ENCODE results near the gene GOLGA6B.
"Not testable (repeated sequence)": the region's sequence is repeated elsewhere in the genome, so short reads cannot be mapped to it uniquely, and the experiment has no call there.

GOLGA6B gene

DNA sequence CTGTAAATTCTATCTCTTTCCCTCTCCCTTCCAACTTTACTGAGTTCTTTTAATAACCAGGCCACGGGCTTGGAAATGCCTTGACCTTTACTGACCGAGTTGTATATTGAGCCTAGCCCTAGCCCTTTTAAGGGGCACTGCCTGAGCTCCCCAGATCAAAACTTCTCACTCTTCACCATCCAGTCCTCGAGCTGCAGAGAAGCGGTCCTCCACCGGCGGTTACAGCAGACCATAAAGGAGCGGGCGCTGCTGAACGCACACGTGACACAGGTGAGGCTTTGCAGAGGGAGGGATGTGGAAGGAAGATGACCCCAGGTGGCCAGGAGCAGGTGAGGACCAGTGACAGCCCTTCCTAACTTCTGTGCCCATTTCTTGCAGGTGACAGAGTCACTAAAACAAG is 6.6 kb downstream of the GOLGA6B start:
- not testable (repeated sequence) for FAIRE-seq

DNA sequence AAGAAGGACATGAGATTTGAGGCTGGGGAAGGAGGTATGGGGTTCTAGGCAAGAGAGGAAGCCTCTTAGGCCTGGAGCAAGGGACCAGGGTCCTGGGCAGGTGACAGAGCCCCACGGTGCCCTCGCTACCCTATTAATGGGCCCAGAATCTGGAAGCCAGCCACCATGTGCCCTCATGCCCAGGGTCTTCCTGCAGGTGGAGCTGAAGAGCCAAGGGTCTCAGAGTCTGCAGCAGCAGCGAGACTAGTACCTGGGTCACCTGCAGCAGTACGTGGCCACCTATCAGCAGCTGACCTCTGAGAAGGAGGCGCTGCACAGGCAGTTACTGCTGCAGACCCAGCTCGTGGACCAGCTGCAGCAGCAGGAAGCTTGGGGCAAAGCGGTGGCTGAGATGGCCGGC is 9.4 kb downstream of the GOLGA6B start:
- not testable (repeated sequence) for DNase-seq (ENCODE audit: low spot score); FAIRE-seq

More for the DNA sequence above, 6.6 kb downstream of the GOLGA6B start:
- not testable (repeated sequence) for DNase-seq (ENCODE audit: low spot score)

DNA sequence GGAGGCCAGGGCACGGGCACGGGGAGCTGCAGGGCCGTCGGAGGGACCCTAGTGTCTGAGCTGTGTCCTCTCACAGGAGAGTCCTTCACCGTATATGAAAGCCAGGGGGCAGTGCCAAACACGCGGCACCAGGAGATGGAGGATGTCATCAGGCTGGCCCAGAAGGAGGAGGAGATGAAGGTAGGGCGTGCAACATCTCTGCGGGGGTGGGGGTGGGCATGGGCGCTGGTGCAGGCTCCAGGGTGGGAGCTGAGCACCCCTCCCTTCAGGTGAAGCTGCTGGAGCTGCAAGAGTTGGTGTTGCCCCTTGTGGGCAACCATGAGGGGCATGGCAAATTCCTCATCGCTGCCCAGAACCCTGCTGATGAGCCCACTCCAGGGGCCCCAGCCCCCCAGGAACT is 11.2 kb downstream of the GOLGA6B start:
- DNase-seq (ENCODE audit: low spot score); FAIRE-seq: not testable (repeated sequence)

GRCh38 chr15:72669803-72670202 is 15.3 kb downstream of the GOLGA6B start:
- not testable (repeated sequence) for DNase-seq (ENCODE audit: low spot score); FAIRE-seq

DNA sequence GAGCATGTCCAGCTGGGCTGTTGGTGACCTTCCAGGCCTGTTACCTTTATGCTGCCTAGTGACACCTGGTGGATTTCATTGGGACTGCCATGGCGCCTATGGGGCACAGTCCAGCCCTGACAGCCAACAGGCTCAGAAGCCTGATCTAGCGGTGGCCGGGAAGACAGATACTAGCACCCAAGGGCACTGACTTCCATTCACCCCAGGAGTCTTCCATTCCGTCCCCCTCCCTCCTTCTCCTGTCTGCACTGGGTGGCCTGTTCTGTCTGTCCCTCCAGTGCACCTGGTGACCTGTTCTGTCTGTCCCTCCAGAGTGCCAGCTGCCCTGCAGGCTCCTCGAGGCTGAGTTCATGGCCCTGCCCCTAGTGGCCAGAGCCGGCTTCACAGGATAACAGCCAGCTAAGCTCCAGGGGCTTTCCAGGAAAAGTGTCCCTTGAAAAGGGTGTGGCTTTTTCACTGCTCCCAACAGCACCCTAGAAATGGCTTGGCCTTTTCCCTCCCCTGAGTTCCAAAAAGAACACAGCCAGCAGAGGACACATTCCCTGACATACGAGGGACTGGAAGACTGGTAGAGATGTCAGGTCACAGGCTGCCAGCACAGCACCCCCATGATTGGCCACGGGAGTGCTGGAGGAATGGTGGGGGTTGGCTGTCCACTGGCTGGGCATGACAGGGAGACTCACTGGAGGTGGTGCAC is 16.3 kb downstream of the GOLGA6B start:
- peak; percentile 53 for DNase-seq (ENCODE audit: low spot score)
- FAIRE-seq = not testable (repeated sequence)

- DNase-seq (ENCODE audit: low spot score) (no peak), FAIRE-seq (no peak)
Observed at GRCh38 chr15:72671525-72671924, 17.0 kb downstream of the GOLGA6B start.

DNA sequence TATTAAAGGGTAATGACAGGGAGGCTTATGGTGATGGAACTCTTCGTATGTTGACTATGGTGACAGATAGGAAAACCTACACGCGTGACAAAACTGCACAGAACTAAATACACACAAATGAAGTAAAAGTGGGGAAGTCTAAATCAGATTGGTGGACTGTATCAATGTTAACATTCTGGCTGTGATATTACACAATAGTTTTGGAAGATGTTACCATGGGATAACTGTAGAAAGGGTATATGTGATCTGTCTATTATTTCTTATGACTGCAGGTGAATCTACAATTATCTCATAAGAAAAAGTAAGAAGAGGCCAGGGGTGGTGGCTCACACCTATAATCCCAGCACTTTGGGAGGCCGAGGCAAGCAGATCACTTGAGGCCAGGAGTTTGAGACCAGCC is 22.3 kb downstream of the GOLGA6B start:
- FAIRE-seq = no peak
- no peak for DNase-seq (ENCODE audit: low spot score)

DNA sequence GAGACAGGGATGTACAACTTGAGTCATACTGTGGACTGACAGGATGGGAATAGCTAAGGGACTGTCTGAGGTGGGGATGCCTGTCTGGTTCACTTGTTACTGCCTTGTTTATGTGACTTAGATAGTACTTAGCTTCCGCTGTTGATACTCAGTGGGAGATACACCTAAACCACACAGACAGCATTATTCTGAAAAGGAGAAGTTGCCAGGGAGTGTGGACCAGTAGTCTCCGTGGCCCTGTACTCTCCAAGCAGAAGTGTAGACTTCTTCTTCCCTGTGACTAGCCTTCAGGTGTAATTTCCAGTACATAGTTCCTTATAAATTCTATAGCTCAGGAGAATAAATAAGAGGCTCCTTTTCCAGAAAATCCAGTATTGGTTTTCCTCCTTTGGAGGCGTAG is 26.4 kb downstream of the GOLGA6B start:
- FAIRE-seq = no peak

DNA sequence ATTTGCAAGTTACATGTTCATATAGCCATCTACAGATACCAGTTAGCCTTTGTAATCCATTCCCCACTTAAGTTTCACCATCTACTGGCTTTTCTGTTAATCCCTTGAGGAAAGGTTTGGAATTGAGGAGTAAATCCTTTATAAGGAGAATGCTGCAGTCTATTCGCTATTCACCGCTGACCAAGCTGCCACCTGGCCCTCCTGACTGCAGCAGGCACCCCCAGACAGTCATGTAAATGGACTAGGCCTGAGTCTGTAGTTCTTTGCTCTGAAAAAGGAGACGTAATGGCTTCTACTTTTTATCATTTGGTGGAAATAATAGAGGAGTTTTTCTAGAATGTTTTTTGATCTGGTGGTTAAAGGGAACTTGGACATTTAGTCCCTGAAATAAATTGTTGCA is 28.3 kb downstream of the GOLGA6B start:
- no peak for DNase-seq (ENCODE audit: low spot score)
- FAIRE-seq = no peak

More for the DNA sequence above, 26.4 kb downstream of the GOLGA6B start:
- DNase-seq (ENCODE audit: low spot score) = no peak

DNA sequence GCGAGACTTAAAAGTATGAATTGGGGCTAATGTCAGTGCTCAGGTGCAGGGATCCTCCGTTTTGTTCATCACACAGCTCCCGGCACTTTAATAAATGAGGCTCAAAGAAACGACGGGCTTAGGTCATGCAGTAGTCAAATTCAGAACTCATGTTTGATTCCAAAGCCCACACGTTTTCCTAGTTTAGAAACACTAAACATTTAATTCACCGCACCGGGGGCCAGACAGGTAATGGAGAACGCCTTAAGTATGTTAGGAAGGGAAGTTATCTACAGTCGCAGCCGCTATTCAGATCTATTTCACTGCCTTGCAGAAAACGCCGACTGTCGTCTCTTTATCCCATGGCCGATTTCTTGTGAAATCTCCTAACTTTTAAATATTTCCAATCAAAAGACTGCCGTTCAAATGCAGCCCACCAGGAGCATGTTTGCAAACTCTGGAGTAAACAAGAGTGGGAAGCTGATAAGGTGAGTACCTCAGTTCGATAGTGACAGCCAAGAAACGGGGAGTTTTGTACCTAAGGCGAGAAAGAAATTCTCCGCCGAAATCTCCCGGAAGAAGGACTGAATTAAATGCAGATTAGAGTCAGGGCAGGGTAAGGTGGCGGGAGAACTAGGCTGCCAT is 30.9 kb downstream of the GOLGA6B start:
- DNase-seq (ENCODE audit: low spot score) = no peak
- FAIRE-seq = no peak

DNA sequence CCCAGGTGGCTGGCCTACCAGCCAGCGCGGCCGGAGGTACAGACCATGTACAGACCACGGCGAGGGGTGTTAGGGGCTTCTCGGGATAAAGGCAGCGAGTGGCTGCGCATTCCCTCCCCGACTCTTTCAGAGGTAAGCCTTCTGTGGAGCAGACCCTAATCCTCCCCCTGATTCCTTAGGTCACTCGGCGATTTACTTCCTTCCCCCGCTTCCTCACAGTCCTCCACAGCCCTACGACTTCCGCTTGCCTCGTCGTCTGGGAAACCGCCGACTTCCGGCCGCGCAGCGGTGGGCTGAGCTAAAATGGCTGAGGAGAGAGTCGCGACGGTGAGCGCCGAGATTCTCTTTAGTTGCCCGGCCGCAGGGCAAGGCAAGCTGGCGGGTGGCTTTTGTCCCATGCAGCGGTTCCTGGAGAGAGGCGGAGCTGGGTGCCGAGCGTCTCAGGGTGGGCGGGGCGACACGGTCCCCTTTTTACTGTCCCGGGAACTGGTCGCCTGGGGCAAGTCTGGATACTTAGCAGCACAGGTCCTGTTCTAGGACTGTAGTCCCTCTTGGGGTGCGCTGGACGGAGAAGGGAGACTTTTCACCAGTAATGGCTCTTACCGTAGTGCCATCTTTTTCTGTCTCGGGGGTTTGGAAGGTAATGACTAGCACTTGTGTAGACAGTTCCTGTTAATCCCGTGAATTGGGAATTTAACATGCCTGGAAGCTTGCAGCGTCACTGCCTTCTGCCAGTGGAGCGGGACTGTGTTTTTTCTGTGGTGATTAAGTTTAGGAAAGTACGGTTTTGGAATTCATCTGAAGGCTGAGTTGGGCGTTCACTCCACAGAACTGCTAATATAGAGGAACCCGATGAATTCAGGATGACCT is 31.7 kb downstream of the GOLGA6B start, which contains the start of the genes BBS4 and HIGD2B:
Gene BBS4 (plus strand): TSS at position 283 of the 870 bp plus-strand sequence. CDS start 21 bp downstream, at position 304.
Gene HIGD2B (minus strand): TSS at position 258 of the 870 bp plus-strand sequence. CDS start 9,808 bp downstream, outside the sequence.
- FAIRE-seq (peak; percentile 73), DNase-seq (ENCODE audit: low spot score) (peak; percentile 86)

DNA sequence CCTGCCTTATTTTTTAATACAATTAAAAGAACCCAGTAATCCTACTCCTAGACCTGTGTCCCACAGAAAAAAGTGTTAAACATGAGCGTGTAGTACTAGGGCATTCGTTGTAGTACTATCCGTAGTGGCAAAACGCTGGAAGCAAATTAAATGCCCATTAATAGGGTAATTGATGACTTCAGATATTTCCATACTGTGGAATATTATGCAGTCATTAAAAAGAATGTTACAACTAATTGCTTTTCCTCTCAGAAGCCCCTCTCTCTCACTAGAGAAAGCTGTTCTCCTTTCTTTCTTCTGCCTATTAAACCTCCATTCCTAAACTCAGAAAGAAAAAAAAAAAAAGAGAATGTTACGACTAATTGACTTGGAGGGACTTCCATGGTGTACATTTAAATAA is 34.2 kb downstream of the GOLGA6B start:
- FAIRE-seq = no peak

GRCh38 chr15:72690938-72691337 is 36.4 kb downstream of the GOLGA6B start:
- DNase-seq (ENCODE audit: low spot score) (no peak), FAIRE-seq (no peak)

More for the DNA sequence above, 34.2 kb downstream of the GOLGA6B start:
- no peak for DNase-seq (ENCODE audit: low spot score)

- FAIRE-seq (no peak), DNase-seq (ENCODE audit: low spot score) (no peak)
Observed at GRCh38 chr15:72698938-72699337, 44.4 kb downstream of the GOLGA6B start.

DNA sequence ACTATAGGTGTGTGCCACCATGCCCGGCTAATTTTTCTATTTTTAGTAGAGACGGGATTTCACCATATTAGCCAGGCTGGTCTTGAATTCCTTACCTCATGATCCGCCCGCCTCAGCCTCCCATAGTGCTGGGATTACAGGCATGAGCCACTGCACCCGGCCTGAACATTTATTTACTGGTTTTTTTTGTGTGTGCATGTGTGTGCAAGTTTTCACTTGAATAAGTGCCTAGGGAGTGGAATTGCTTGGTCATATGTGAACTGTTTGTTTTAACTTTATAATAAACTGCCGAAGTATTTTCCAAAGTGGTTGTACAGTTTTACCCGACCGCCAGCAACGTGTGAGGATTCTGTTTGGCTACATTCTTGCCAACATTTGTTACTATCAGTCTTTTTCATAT is 45.6 kb downstream of the GOLGA6B start:
- DNase-seq (ENCODE audit: low spot score) (no peak), FAIRE-seq (no peak)

GRCh38 chr15:72706266-72706665 is 51.8 kb downstream of the GOLGA6B start:
- DNase-seq (ENCODE audit: low spot score) (peak; percentile 17), FAIRE-seq (no peak)

- FAIRE-seq; DNase-seq (ENCODE audit: low spot score): not testable (repeated sequence)
Observed at GRCh38 chr15:72708551-72709303, 54.2 kb downstream of the GOLGA6B start.

Data from RCC 7860 (cell line).